ENCODE data around the gene DLEC1. TPM values are rescaled to one million over a fixed set of nuclear protein-coding genes. Genes with fewer than 3 reads are reported as not detected.
"Not testable (repeated sequence)": the region's sequence is repeated elsewhere in the genome, so short reads cannot be mapped to it uniquely, and the experiment has no call there.

Gene DLEC1
- total RNA-seq, 1 experiment from 2014 or later: not detected

- Histone ChIP-seq H3K4me1 (no peaks in the 10 kb centered on the region), H3K4me3 (no peak overlapping the region), H3K9me3 (replicated peaks) (no peaks in the 10 kb centered on the region), H3K36me3 (no peaks in the 10 kb centered on the region), H3K27ac (no peak overlapping the region), H3K27me3 (no peaks in the 10 kb centered on the region)
- DNase-seq: no peak
Observed at GRCh38 chr3:38157117-38157516, 118.1 kb downstream of the DLEC1 start.

- H3K27ac ChIP-seq: no peak overlapping the region
- no peaks in the 10 kb centered on the region for H3K4me1 ChIP-seq
- no peaks in the 10 kb centered on the region for H3K9me3 ChIP-seq (replicated peaks)
- H3K4me3 ChIP-seq: no peak overlapping the region
- H3K27me3 ChIP-seq: no peaks in the 10 kb centered on the region
- DNase-seq: no peak
- no peaks in the 10 kb centered on the region for H3K36me3 ChIP-seq
Observed at GRCh38 chr3:38157595-38157994, 118.6 kb downstream of the DLEC1 start.

GRCh38 chr3:38158472-38158871 is 119.5 kb downstream of the DLEC1 start:
- Histone ChIP-seq H3K27me3 (no peaks in the 10 kb centered on the region), H3K4me1 (no peaks in the 10 kb centered on the region), H3K36me3 (no peaks in the 10 kb centered on the region), H3K4me3 (no peak overlapping the region), H3K9me3 (replicated peaks) (no peaks in the 10 kb centered on the region), H3K27ac (no peak overlapping the region)
- DNase-seq: no peak

GRCh38 chr3:38160704-38161103 is 121.7 kb downstream of the DLEC1 start:
- not testable (repeated sequence) for H3K4me3 ChIP-seq; H3K27me3 ChIP-seq; H3K4me1 ChIP-seq; H3K9me3 ChIP-seq (replicated peaks); DNase-seq; H3K27ac ChIP-seq; H3K36me3 ChIP-seq

- Histone ChIP-seq H3K9me3 (replicated peaks) (no peaks in the 10 kb centered on the region), H3K4me3 (no peak overlapping the region), H3K27me3 (no peaks in the 10 kb centered on the region), H3K4me1 (0 out of 2 replicates have a peak, but pooled peaks cover 2% of the 10 kb centered on the region), H3K36me3 (no peaks in the 10 kb centered on the region), H3K27ac (no peak overlapping the region)
- DNase-seq: no peak
Observed at GRCh38 chr3:38163117-38163840, 124.3 kb downstream of the DLEC1 start.

- no peaks in the 10 kb centered on the region for H3K9me3 ChIP-seq (replicated peaks)
- no peaks in the 10 kb centered on the region for H3K27me3 ChIP-seq
- no peak for DNase-seq
- H3K4me3 ChIP-seq: peak overlapping the region; percentile 95
- H3K4me1 ChIP-seq: 0 out of 2 replicates have a peak, but pooled peaks cover 2% of the 10 kb centered on the region
- H3K36me3 ChIP-seq: no peaks in the 10 kb centered on the region
- peak overlapping the region; percentile 98; the same call in 1 of the 2 replicates for H3K27ac ChIP-seq
Observed at GRCh38 chr3:38163841-38164642, 125.0 kb downstream of the DLEC1 start.

GRCh38 chr3:38164643-38164951 is 125.6 kb downstream of the DLEC1 start:
- no peak for DNase-seq
- Histone ChIP-seq H3K9me3 (replicated peaks) (no peaks in the 10 kb centered on the region), H3K4me1 (0 out of 2 replicates have a peak, but pooled peaks cover 2% of the 10 kb centered on the region), H3K27ac (peak overlapping the region; percentile 98), H3K4me3 (peak overlapping the region; percentile 95), H3K27me3 (no peaks in the 10 kb centered on the region), H3K36me3 (no peaks in the 10 kb centered on the region)

GRCh38 chr3:38164952-38165721 is 126.1 kb downstream of the DLEC1 start, which contains the start of gene OXSR1:
Gene OXSR1 (plus strand): TSS chr3:38165537. CDS start chr3:38165877, 340 bp downstream.
- Histone ChIP-seq H3K9me3 (replicated peaks) (no peaks in the 10 kb centered on the region), H3K4me3 (peak within 1 kb of the TSS; percentile 95), H3K27me3 (no peaks in the 10 kb centered on the region), H3K4me1 (0 out of 2 replicates have a peak, but pooled peaks cover 2% of the 10 kb centered on the region), H3K36me3 (no peaks in the 10 kb centered on the region), H3K27ac (peak within 1 kb of the TSS; percentile 98)
- peak; percentile 94 to 98 for DNase-seq

- peak overlapping the region; percentile 95 for H3K4me3 ChIP-seq
- no peaks in the 10 kb centered on the region for H3K9me3 ChIP-seq (replicated peaks)
- peak in 1 of 2 experiments; percentile 44 for DNase-seq
- H3K36me3 ChIP-seq: no peaks in the 10 kb centered on the region
- 0 out of 2 replicates have a peak, but pooled peaks cover 2% of the 10 kb centered on the region for H3K4me1 ChIP-seq
- no peaks in the 10 kb centered on the region for H3K27me3 ChIP-seq
- peak overlapping the region; percentile 98 for H3K27ac ChIP-seq
Observed at GRCh38 chr3:38165722-38166387, 126.8 kb downstream of the DLEC1 start.

GRCh38 chr3:38167591-38167990 is 128.6 kb downstream of the DLEC1 start:
- Histone ChIP-seq H3K27ac (no peak overlapping the region), H3K4me1 (0 out of 2 replicates have a peak, but pooled peaks cover 2% of the 10 kb centered on the region), H3K9me3 (replicated peaks) (no peaks in the 10 kb centered on the region), H3K36me3 (no peaks in the 10 kb centered on the region), H3K4me3 (no peak overlapping the region), H3K27me3 (no peaks in the 10 kb centered on the region)
- DNase-seq: no peak

- Histone ChIP-seq H3K4me1 (0 out of 2 replicates have a peak, but pooled peaks cover 2% of the 10 kb centered on the region), H3K27ac (0 out of 2 replicates have a peak overlapping the region, but pooled peaks have one; percentile 10), H3K36me3 (no peaks in the 10 kb centered on the region), H3K27me3 (no peaks in the 10 kb centered on the region), H3K9me3 (replicated peaks) (no peaks in the 10 kb centered on the region), H3K4me3 (no peak overlapping the region)
- no peak for DNase-seq
Observed at GRCh38 chr3:38168151-38169026, 129.4 kb downstream of the DLEC1 start.

GRCh38 chr3:38169027-38169317 is 130.0 kb downstream of the DLEC1 start:
- DNase-seq: no peak
- Histone ChIP-seq H3K4me1 (0 out of 2 replicates have a peak, but pooled peaks cover 2% of the 10 kb centered on the region), H3K27ac (no peak overlapping the region), H3K27me3 (no peaks in the 10 kb centered on the region), H3K9me3 (replicated peaks) (no peaks in the 10 kb centered on the region), H3K36me3 (no peaks in the 10 kb centered on the region), H3K4me3 (no peak overlapping the region)

GRCh38 chr3:38170722-38171121 is 131.7 kb downstream of the DLEC1 start:
- Histone ChIP-seq H3K9me3 (replicated peaks) (no peaks in the 10 kb centered on the region), H3K27me3 (no peaks in the 10 kb centered on the region), H3K27ac (no peak overlapping the region), H3K36me3 (no peaks in the 10 kb centered on the region), H3K4me3 (no peak overlapping the region), H3K4me1 (0 out of 2 replicates have a peak, but pooled peaks cover 2% of the 10 kb centered on the region)
- peak in 1 of 2 experiments; percentile 13 for DNase-seq
